NCI-H748 (cell line): ENCODE data around the gene STAG1.
"Not testable (repeated sequence)": the region's sequence is repeated elsewhere in the genome, so short reads cannot be mapped to it uniquely, and the experiment has no call there.

ENCODE experiments used
- DNase-seq: peaks from one replicate; lab custom pipeline; 2025; ENCODE audit not compliant: unreplicated experiment; lab: John Stamatoyannopoulos, UW

STAG1 gene

GRCh38 chr3:136336329-136337100, 415.7 kb downstream of the STAG1 start:
- DNase-seq = no peak

- DNase-seq = not testable (repeated sequence)
These were observed 417.5 kb downstream of the STAG1 start for GRCh38 chr3:136334726-136335125.

- no peak for DNase-seq
These were observed 418.0 kb downstream of the STAG1 start for GRCh38 chr3:136334209-136334608.

GRCh38 chr3:136332776-136333175, 419.4 kb downstream of the STAG1 start:
- DNase-seq = no peak

- DNase-seq = no peak
These were observed 419.9 kb downstream of the STAG1 start for GRCh38 chr3:136332302-136332701.

- no peak for DNase-seq
These were observed 421.3 kb downstream of the STAG1 start for GRCh38 chr3:136330900-136331299.

GRCh38 chr3:136329593-136329992, 422.6 kb downstream of the STAG1 start:
- no peak for DNase-seq

GRCh38 chr3:136327671-136328070, 424.5 kb downstream of the STAG1 start:
- DNase-seq = no peak

- no peak for DNase-seq
These were observed 425.9 kb downstream of the STAG1 start for GRCh38 chr3:136326316-136326715.

- no peak for DNase-seq
These were observed 440.2 kb downstream of the STAG1 start for GRCh38 chr3:136311968-136312367.

GRCh38 chr3:136311261-136311660, 440.9 kb downstream of the STAG1 start:
- DNase-seq = no peak

- DNase-seq = peak; percentile 16
These were observed 446.3 kb downstream of the STAG1 start for GRCh38 chr3:136305879-136306278.

GRCh38 chr3:136300444-136300843, 451.7 kb downstream of the STAG1 start:
- no peak for DNase-seq

- no peak for DNase-seq
These were observed 454.4 kb downstream of the STAG1 start for GRCh38 chr3:136297826-136298225.

- DNase-seq = no peak
These were observed 455.2 kb downstream of the STAG1 start for GRCh38 chr3:136296960-136297359.

GRCh38 chr3:136294176-136294575, 458.0 kb downstream of the STAG1 start:
- DNase-seq = no peak

- DNase-seq = no peak
These were observed 458.9 kb downstream of the STAG1 start for GRCh38 chr3:136293279-136293678.

GRCh38 chr3:136292500-136292899, 459.7 kb downstream of the STAG1 start:
- DNase-seq = no peak

- no peak for DNase-seq
These were observed 460.9 kb downstream of the STAG1 start for GRCh38 chr3:136291302-136291701.
